NCI-H187 treated with DMSO at 0.1 percent for 48 hours (cell line): ENCODE data around the gene NFAT5.
"Not testable (repeated sequence)": the region's sequence is repeated elsewhere in the genome, so short reads cannot be mapped to it uniquely, and the experiment has no call there.

Source experiments
- DNase-seq: peaks from one replicate; lab custom pipeline; 2025; lab: John Stamatoyannopoulos, UW

NFAT5 gene

GRCh38 chr16:69555437-69555836 is 10.3 kb upstream of the NFAT5 start:
- no peak for DNase-seq

- DNase-seq = no peak
Observed at GRCh38 chr16:69555867-69556266, 9.9 kb upstream of the NFAT5 start.

GRCh38 chr16:69559164-69559563 is 6.6 kb upstream of the NFAT5 start:
- DNase-seq = no peak

GRCh38 chr16:69561367-69561766 is 4.4 kb upstream of the NFAT5 start:
- DNase-seq = not testable (repeated sequence)

GRCh38 chr16:69561901-69562300 is 3.9 kb upstream of the NFAT5 start:
- no peak for DNase-seq

- no peak for DNase-seq
Observed at GRCh38 chr16:69562813-69563212, 3.0 kb upstream of the NFAT5 start.

GRCh38 chr16:69563605-69564580 is 1.9 kb upstream of the NFAT5 start:
- no peak for DNase-seq

- no peak for DNase-seq
Observed at GRCh38 chr16:69564845-69565670, 708 bp upstream of the NFAT5 start.

- no peak for DNase-seq
Observed at GRCh38 chr16:69566240-69566980, 644 bp downstream of the NFAT5 start.

- DNase-seq = no peak
Observed at GRCh38 chr16:69566981-69567680, 1.4 kb downstream of the NFAT5 start.

GRCh38 chr16:69568676-69569075 is 2.9 kb downstream of the NFAT5 start:
- no peak for DNase-seq

GRCh38 chr16:69578771-69579170 is 13.0 kb downstream of the NFAT5 start:
- DNase-seq = not testable (repeated sequence)

- DNase-seq = no peak
Observed at GRCh38 chr16:69579783-69580481, 14.2 kb downstream of the NFAT5 start.

- no peak for DNase-seq
Observed at GRCh38 chr16:69581297-69581696, 15.5 kb downstream of the NFAT5 start.

GRCh38 chr16:69584493-69584892 is 18.7 kb downstream of the NFAT5 start:
- DNase-seq = not testable (repeated sequence)

GRCh38 chr16:69589434-69590269 is 23.9 kb downstream of the NFAT5 start:
- no peak for DNase-seq

- DNase-seq = no peak
Observed at GRCh38 chr16:69590590-69590989, 24.8 kb downstream of the NFAT5 start.

- no peak for DNase-seq
Observed at GRCh38 chr16:69593751-69594255, 28.0 kb downstream of the NFAT5 start.

GRCh38 chr16:69595127-69596036 is 29.6 kb downstream of the NFAT5 start:
- DNase-seq = no peak
